Stimulated activated CD4-positive, alpha-beta T cell treated with anti-CD3 and anti-CD28 coated beads, Interleukin-4, amount 100 ng/mL, for 48 hours (primary cell): Measurements from ENCODE around the gene SLC25A5.

Source experiments
- DNase-seq, 2 donors: peaks; one replicate each; pipeline ENCODE4 v3.0.0-alpha.2; 2020; ENCODE audit warnings: low read depth in 2 of 2

Gene SLC25A5

GRCh38 chrX:119505945-119506344, 37.7 kb downstream of the SLC25A5 start:
- DNase-seq: no peak

- DNase-seq: no peak
Observed at GRCh38 chrX:119507206-119507605, 39.0 kb downstream of the SLC25A5 start.

GRCh38 chrX:119512146-119512800, 44.0 kb downstream of the SLC25A5 start:
- DNase-seq: no peak

GRCh38 chrX:119516157-119516702, 48.0 kb downstream of the SLC25A5 start:
- DNase-seq: peak; percentile 1 to 6

- DNase-seq: no peak
Observed at GRCh38 chrX:119518371-119518770, 50.1 kb downstream of the SLC25A5 start.
